Stimulated activated CD4-positive, alpha-beta T cell treated with anti-CD3 and anti-CD28 coated beads, Interleukin-4, amount 100 ng/mL, for 48 hours (primary cell): Measurements from ENCODE around the gene ADARB2.
"Not testable (repeated sequence)": the region's sequence is repeated elsewhere in the genome, so short reads cannot be mapped to it uniquely, and the experiment has no call there.

Source experiments
- DNase-seq, 2 donors: peaks; one replicate each; pipeline ENCODE4 v3.0.0-alpha.2; 2020; ENCODE audit warnings: low read depth in 2 of 2

ADARB2 gene

GRCh38 chr10:1643161-1643907, 94.0 kb downstream of the ADARB2 start:
- peak in 1 of 2 donors; percentile 28 for DNase-seq

GRCh38 chr10:1642600-1643160, 94.6 kb downstream of the ADARB2 start:
- no peak for DNase-seq

- no peak for DNase-seq
Observed at GRCh38 chr10:1641402-1641801, 95.9 kb downstream of the ADARB2 start.

- no peak for DNase-seq
Observed at GRCh38 chr10:1638889-1639419, 98.4 kb downstream of the ADARB2 start.

GRCh38 chr10:1635340-1635739, 102.0 kb downstream of the ADARB2 start:
- no peak for DNase-seq

GRCh38 chr10:1634239-1634638, 103.1 kb downstream of the ADARB2 start:
- no peak for DNase-seq

- no peak for DNase-seq
Observed at GRCh38 chr10:1633783-1634182, 103.5 kb downstream of the ADARB2 start.

GRCh38 chr10:1632596-1632995, 104.7 kb downstream of the ADARB2 start:
- no peak for DNase-seq

GRCh38 chr10:1632141-1632540, 105.2 kb downstream of the ADARB2 start:
- no peak for DNase-seq

GRCh38 chr10:1631282-1631681, 106.0 kb downstream of the ADARB2 start:
- DNase-seq, result no peak

- no peak for DNase-seq
Observed at GRCh38 chr10:1630304-1630703, 107.0 kb downstream of the ADARB2 start.

- no peak for DNase-seq
Observed at GRCh38 chr10:1629326-1630198, 107.8 kb downstream of the ADARB2 start.

GRCh38 chr10:1628757-1629156, 108.6 kb downstream of the ADARB2 start:
- no peak for DNase-seq

GRCh38 chr10:1627945-1628344, 109.4 kb downstream of the ADARB2 start:
- no peak for DNase-seq

GRCh38 chr10:1626835-1627234, 110.5 kb downstream of the ADARB2 start:
- DNase-seq, result no peak

- DNase-seq, result no peak
Observed at GRCh38 chr10:1626410-1626809, 110.9 kb downstream of the ADARB2 start.

- DNase-seq, result no peak
Observed at GRCh38 chr10:1625731-1626130, 111.6 kb downstream of the ADARB2 start.

GRCh38 chr10:1625079-1625478, 112.2 kb downstream of the ADARB2 start:
- no peak for DNase-seq

GRCh38 chr10:1624240-1624639, 113.1 kb downstream of the ADARB2 start:
- no peak for DNase-seq

GRCh38 chr10:1620803-1621202, 116.5 kb downstream of the ADARB2 start:
- DNase-seq, result no peak

- not testable (repeated sequence) for DNase-seq
Observed at GRCh38 chr10:1617376-1618317, 119.7 kb downstream of the ADARB2 start.
